ELF-1 (cell line): ENCODE measurements around the gene CIAO2B.

Experiments used
- DNase-seq: peaks from one replicate; pipeline ENCODE4 v3.0.0-alpha.2; 2016; ENCODE audit warnings: low read depth, low spot score

Gene CIAO2B

GRCh38 chr16:66888647-66889615, 45.3 kb downstream of the CIAO2B start:
- no peak for DNase-seq

- DNase-seq: no peak
Observed at GRCh38 chr16:66886914-66887313, 47.3 kb downstream of the CIAO2B start.

GRCh38 chr16:66886321-66886720, 47.9 kb downstream of the CIAO2B start:
- no peak for DNase-seq

- DNase-seq: no peak
Observed at GRCh38 chr16:66885491-66885890, 48.7 kb downstream of the CIAO2B start.

GRCh38 chr16:66882702-66883101, 51.5 kb downstream of the CIAO2B start:
- no peak for DNase-seq
